Heart right ventricle (tissue), 16 donors: ENCODE data around the gene DOCK2. TPM values are rescaled to one million over a fixed set of nuclear protein-coding genes. Genes with fewer than 3 reads are reported as not detected.

Source experiments
- ATAC-seq, 8 donors: fragments of 200-7000 bp; cut with Tn5 transposase; one replicate each; pipeline ENCODE4 v1.9.1; 2020; ENCODE audit warnings: mild to moderate bottlenecking in 8 of 8, moderate library complexity in 8 of 8, moderate number of reproducible peaks in 1 of 8
- DNase-seq, 2 donors: peaks; one replicate each; pipeline ENCODE4 v3.0.0-alpha.2; 2020
- H3K27ac ChIP-seq, 10 donors: fragments of 200-600 bp; sonication (generic) in 2 of 10; one replicate each; pipeline versions ENCODE4 v1.5.0 to v1.8.0; 2020 to 2022; ENCODE audit warnings: mild to moderate bottlenecking in 3 of 10
- H3K27me3 ChIP-seq, 7 donors: fragments of 200-600 bp; one replicate each; pipeline ENCODE4 v1.8.0; 2021 to 2022; ENCODE audit warnings: mild to moderate bottlenecking in 2 of 7
- H3K36me3 ChIP-seq, 9 donors: fragments of 200-600 bp; sonication (generic) in 1 of 9; one replicate each; pipeline versions ENCODE4 v1.5.0 to v1.8.0; 2020 to 2022; ENCODE audit warnings: mild to moderate bottlenecking in 2 of 9
- H3K4me1 ChIP-seq, 9 donors: fragments of 200-600 bp; sonication (generic) in 1 of 9; one replicate each; pipeline versions ENCODE4 v1.5.0 to v1.8.0; 2020 to 2022; ENCODE audit warnings: mild to moderate bottlenecking in 4 of 9
- H3K4me3 ChIP-seq, 10 donors: fragments of 200-600 bp; sonication (generic) in 2 of 10; one replicate each; pipeline versions ENCODE4 v1.5.0 to v1.8.0; 2020 to 2022; ENCODE audit warnings: mild to moderate bottlenecking in 7 of 10, moderate library complexity in 2 of 10
- H3K9me3 ChIP-seq, 11 donors: fragments of 200-600 bp in 10 of 11; sonication (generic) in 2 of 11; one replicate each; pipeline versions ENCODE4 v1.5.0 to v1.8.0; 2013 to 2022; ENCODE audit warnings: mild to moderate bottlenecking in 2 of 11, control low read depth in 1 of 11, moderate library complexity in 1 of 11
- WGBS, 2 donors: extraction: QIAGEN DNeasy Blood & Tissue Kit; methylation state at CpG; one replicate each; pipeline ENCODE4 v1.1.7; 2013; ENCODE audit warnings: inconsistent platforms in 1 of 2; 5-methylcytosine and 5-hydroxymethylcytosine counted together
- intact Hi-C, 10 donors: fragments of 100-400 bp; cut with DNase I; formaldehyde crosslinking; loops; one replicate each; pipeline versions ENCODE4 v1.11.1 to v1.14.2; 2022
- polyA plus RNA-seq, 2 donors: library from polyadenylated mRNA; stranded (reverse); fragments of 200-250 nt; gene quantifications; one replicate each; pipeline ENCODE4 v1.2.3, GENCODE V29; 2013
- total RNA-seq, 10 donors: library from RNA; stranded (reverse); fragmentation: NEBNext Ultra II Directional in 3 of 10; extraction: Animal tissue kit (Norgen Biotek cat#: 25700) in 3 of 10; gene quantifications; one replicate each; pipeline versions ENCODE4 v1.2.1 to v1.2.4, GENCODE V29; 2021 to 2023
- TF ChIP-seq, protein P1 (sequence below), 9 donors: fragments of 200-600 bp; sonication (generic) in 2 of 9; IDR thresholded peaks; one replicate each; pipeline versions ENCODE4 v1.5.0 to v1.8.0; 2021 to 2022; ENCODE audit warnings: antibody characterized with exemption in 9 of 9, mild to moderate bottlenecking in 5 of 9, moderate library complexity in 1 of 9
- donor health status: Arrhythmogenic right ventricular cardiomyopathy.
- donor health status: ischemic (EF 13 %, LVEDD 7.1; RV severe dilation, severe dysfunction).
- donor health status: healthy with polysubstance abuse.
- donor health status: DM: no; HTN: yes; CAD: no.
- donor health status: DM: no; HTN: no; CAD: no.
- donor health status: ischemic (EF 25% LVEDD 6.9; RV normal size, moderate dysfunction).
- donor health status: ischemic (EF 25% LVEDD 5.7; RV mildly dilated, moderate dysfunction).
- donor health status: healthy.
- donor health status: DM: yes; HTN: yes; CAD: no.
- donor health status: Ischemic cardiomyopathy.
- donor health status: ischemic (EF 35%, LVEDD 5.7; RV mildly dilated, moderate dysfunction).
- donor health status: nonischemic (EF 11% LVEDD 7.7; RV severe dilation, severe dysfunction).
- donor health status: DM: yes; HTN: yes; CAD: no.
- donor health status: PGD.
- donor health status: ischemic (EF 29% LVEDD 5.4; RV normal size, mild dysfunction).
- donor health status: nonischemic (EF 23%, LVEDD 6.1; RV moderate dilation, normal function).

DOCK2 gene
- total and polyA plus RNA-seq, 12 donors, result 1.2 to 24.6 (median 4.2) TPM

DNA sequence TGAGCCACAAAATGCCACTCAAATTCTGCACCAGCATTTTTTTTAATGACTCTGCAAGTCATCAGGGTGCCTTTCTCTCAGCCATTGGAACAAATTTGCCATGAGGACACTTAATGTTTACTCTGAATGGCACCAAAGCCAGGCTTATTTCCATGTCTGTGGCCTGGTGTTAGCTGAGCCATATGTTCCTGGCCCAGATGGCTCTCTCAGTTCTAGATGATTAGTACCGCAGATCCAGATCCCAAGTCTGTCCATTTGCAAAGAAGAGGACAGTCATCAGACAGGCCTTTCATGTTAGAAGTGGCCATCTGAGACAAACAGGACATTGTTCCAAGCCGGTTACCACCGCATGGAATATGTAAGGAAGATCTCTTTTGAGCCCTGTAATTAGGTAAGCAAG, 272.9 kb downstream of the DOCK2 start:
- Histone ChIP-seq H3K4me3 (no peak overlapping the region), H3K36me3 (no peaks in the 10 kb centered on the region), H3K9me3 (no peaks in the 10 kb centered on the region), H3K4me1 (no peaks in the 10 kb centered on the region), H3K27me3 (peaks cover 0 to 11% (median 0%) of the 10 kb centered on the region in 7 donors), H3K27ac (no peak overlapping the region)
- DNase-seq (no peak), ATAC-seq (no peak)
- TF ChIP-seq, protein P1, sequence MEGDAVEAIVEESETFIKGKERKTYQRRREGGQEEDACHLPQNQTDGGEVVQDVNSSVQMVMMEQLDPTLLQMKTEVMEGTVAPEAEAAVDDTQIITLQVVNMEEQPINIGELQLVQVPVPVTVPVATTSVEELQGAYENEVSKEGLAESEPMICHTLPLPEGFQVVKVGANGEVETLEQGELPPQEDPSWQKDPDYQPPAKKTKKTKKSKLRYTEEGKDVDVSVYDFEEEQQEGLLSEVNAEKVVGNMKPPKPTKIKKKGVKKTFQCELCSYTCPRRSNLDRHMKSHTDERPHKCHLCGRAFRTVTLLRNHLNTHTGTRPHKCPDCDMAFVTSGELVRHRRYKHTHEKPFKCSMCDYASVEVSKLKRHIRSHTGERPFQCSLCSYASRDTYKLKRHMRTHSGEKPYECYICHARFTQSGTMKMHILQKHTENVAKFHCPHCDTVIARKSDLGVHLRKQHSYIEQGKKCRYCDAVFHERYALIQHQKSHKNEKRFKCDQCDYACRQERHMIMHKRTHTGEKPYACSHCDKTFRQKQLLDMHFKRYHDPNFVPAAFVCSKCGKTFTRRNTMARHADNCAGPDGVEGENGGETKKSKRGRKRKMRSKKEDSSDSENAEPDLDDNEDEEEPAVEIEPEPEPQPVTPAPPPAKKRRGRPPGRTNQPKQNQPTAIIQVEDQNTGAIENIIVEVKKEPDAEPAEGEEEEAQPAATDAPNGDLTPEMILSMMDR (IDR thresholded peaks at IDR 0.05), result no peak
- 78 to 96% methylated on average over 3 of the region's 3 CpGs for WGBS, 2 donors
- intact Hi-C loops, result no loop called here

DNA sequence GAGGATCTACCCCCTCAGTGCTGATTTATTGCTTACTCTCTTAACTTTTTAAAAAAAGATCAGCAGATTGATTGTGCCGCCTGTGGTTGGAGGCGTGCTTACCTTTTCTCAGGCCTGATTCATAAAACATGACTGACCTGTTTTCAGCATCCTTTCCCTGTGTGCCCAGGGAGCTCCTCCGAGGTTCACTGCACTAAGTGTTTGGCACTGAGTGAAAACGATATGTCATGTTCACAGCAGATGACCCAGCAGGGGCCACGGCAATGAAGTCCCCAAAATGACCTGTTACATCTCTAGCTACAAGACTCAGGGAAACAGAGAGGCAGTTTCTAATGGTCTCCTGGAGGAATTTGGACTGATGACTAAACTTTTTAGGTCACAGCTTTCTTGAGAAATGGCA, 273.3 kb downstream of the DOCK2 start:
- Histone ChIP-seq H3K36me3 (no peaks in the 10 kb centered on the region), H3K27me3 (peaks cover 0 to 11% (median 0%) of the 10 kb centered on the region in 7 donors), H3K4me3 (no peak overlapping the region), H3K27ac (no peak overlapping the region), H3K9me3 (no peaks in the 10 kb centered on the region), H3K4me1 (no peaks in the 10 kb centered on the region)
- DNase-seq (no peak), ATAC-seq (no peak)
- TF ChIP-seq, protein P1 (IDR thresholded peaks at IDR 0.05), result no peak
- 82 to 92% methylated on average over 5 of the region's 5 CpGs for WGBS, 2 donors
- intact Hi-C loops, result no loop called here

DNA sequence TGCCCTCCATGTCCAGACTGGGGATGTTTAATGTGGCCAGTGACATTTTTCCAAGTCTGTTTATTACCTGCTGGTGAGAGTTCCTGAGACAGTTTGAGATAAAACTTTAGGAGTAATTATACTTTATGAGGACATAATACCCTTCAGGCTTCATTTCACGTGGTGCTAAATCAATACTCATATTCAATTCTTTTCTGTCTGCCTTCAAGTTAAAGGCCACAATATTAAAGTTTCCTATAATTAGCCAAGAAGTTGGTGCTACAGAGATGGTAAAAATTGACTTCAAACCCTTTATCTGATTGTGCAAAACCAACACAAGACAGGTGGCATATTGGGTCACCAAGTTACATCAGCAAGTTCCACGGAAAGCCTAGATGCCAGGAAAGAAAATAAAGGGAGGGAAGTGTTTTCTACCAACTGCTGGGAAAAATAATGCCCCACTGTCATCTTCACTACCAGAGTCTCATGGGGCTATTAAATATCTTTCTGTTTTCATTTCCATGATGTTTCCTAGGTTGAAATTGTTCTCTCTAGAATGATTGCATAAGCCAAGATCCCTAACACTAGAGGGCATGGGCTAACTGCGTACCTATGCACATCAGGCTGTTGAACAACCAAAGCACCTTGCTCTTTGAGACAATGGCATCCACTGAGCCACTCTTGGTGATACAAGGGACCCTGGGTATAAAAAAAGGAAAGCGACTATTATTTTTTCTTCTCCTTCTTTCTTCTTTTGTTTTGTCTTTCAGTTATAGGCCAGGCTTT, 274.6 kb downstream of the DOCK2 start:
- intact Hi-C loops, result no loop called here
- Histone ChIP-seq H3K27ac (no peak overlapping the region), H3K27me3 (peaks cover 0 to 11% (median 0%) of the 10 kb centered on the region in 7 donors), H3K4me1 (no peaks in the 10 kb centered on the region), H3K9me3 (no peaks in the 10 kb centered on the region), H3K4me3 (no peak overlapping the region), H3K36me3 (no peaks in the 10 kb centered on the region)
- WGBS, 2 donors, result 80 to 84% methylated on average over 4 of the region's 4 CpGs
- DNase-seq (no peak), ATAC-seq (no peak)
- TF ChIP-seq, protein P1 (IDR thresholded peaks at IDR 0.05), result no peak

DNA sequence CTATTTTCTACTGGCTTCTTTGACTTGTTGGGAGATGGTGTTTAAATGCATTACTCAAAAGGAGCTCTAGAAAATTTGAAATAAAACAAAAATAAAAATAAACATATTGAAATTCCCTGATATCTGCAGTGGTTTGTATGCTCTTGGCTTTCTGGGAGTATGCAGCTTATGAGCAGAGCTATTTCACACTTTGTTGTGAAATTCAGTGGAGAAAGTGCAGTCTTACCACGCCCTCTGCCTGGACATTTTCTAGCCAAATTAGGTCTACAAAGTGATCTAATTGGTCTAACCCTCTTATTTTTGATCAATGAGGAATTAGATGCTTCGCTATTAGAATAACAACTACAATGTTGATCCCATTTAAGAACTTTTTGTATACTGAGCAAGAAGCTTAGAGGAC, 276.4 kb downstream of the DOCK2 start:
- intact Hi-C loops, result no loop called here
- Histone ChIP-seq H3K27ac (no peak overlapping the region), H3K4me1 (no peaks in the 10 kb centered on the region), H3K36me3 (no peaks in the 10 kb centered on the region), H3K27me3 (peaks cover 0 to 11% (median 0%) of the 10 kb centered on the region in 7 donors), H3K9me3 (no peaks in the 10 kb centered on the region), H3K4me3 (no peak overlapping the region)
- TF ChIP-seq, protein P1 (IDR thresholded peaks at IDR 0.05), result no peak
- DNase-seq (no peak), ATAC-seq (no peak)
- WGBS, 2 donors, result 71 to 77% methylated on average over 2 of the region's 2 CpGs
